ENCODE data around the gene ONECUT1.

ONECUT1 gene

GRCh38 chr15:52730173-52730572 is 60.0 kb downstream of the ONECUT1 start:
- ChIA-PET CTCF (interaction anchor here (1.6 to 7.5 kb wide), 2 partner anchors 18 to 473 kb away, joined by 3 to 204 read pairs; no protein-coding TSS in a partner anchor), POLR2A (no interaction called here)

GRCh38 chr15:52728899-52729298 is 61.2 kb downstream of the ONECUT1 start:
- no peak for TF ChIP-seq CTCF (IDR thresholded peaks at IDR 0.05; ENCODE audit: control extremely low read depth, extremely low read depth, low read depth, missing control alignments)
- ChIA-PET POLR2A (no interaction called here), CTCF (interaction anchor here (1.7 kb wide), 1 partner anchor 19 kb away, joined by 3 read pairs; no protein-coding TSS in a partner anchor)
- no peak for DNase-seq (ENCODE audit: extremely low spot score)

More at GRCh38 chr15:52730173-52730572, 60.0 kb downstream of the ONECUT1 start:
- no peak for TF ChIP-seq CTCF (IDR thresholded peaks at IDR 0.05; ENCODE audit: control extremely low read depth, extremely low read depth, low read depth, missing control alignments)
- no peak for DNase-seq (ENCODE audit: extremely low spot score)

DNA sequence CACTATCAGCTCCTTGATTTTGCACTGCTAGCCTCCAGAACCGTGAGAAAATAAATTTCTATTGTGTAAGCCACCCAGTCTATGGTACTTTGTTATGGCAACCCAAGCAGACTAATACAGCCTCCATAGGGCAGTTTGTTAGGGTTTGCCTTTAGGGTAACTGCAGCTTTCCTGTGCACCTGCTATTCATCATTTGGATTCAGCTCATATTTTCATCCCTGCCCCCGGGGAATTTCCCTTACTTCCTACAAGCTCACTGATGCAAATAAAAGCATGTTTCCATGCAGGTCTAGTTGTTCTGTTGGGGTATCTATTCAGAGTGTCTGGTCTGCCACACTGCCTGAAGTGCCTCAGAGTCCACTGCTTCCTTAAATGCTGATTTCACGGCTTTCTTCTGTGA is 62.3 kb downstream of the ONECUT1 start:
- ChIA-PET CTCF (interaction anchor here (1.2 to 2.6 kb wide), 4 partner anchors 8 to 471 kb away, joined by 3 to 9 read pairs (median 4); no protein-coding TSS in a partner anchor), POLR2A (no interaction called here)
- DNase-seq (ENCODE audit: extremely low spot score) = no peak
- no peak for TF ChIP-seq CTCF (IDR thresholded peaks at IDR 0.05; ENCODE audit: control extremely low read depth, extremely low read depth, low read depth, missing control alignments)

DNA sequence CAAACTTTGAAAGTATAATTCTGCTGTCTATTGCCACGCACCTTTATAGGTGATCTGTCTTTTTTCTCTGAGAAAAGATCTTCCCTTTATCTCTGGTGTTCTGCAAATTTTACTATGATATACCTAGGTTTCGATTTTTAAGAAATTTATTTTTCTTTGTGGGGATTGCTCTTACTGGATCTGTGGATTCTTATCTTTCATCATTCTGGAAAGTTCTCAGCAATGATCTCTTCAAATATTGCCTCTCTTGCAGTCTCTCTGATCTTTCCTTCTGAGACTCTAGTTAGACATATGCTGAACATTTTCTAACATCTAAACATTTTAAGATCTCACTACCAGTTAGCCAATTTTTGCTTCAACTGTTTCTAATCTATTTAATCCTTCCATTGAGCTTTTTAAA is 63.9 kb downstream of the ONECUT1 start:
- POLR2A ChIA-PET = no interaction called here
- no peak for TF ChIP-seq CTCF (IDR thresholded peaks at IDR 0.05; ENCODE audit: control extremely low read depth, extremely low read depth, low read depth, missing control alignments)
- no peak for DNase-seq (ENCODE audit: extremely low spot score)
- CTCF ChIA-PET = interaction anchor here (2.6 kb wide), 1 partner anchor 10 kb away, joined by 9 read pairs; no protein-coding TSS in a partner anchor

GRCh38 chr15:52718551-52718950 is 71.6 kb downstream of the ONECUT1 start:
- POLR2A ChIA-PET = no interaction called here
- DNase-seq (ENCODE audit: extremely low spot score) = no peak
- no peak for TF ChIP-seq CTCF (IDR thresholded peaks at IDR 0.05; ENCODE audit: control extremely low read depth, extremely low read depth, low read depth, missing control alignments)
- CTCF ChIA-PET = interaction anchor here (1.0 to 1.3 kb wide), 4 partner anchors 12 to 52 kb away, joined by 3 to 5 read pairs (median 3); no protein-coding TSS in a partner anchor

GRCh38 chr15:52717924-52718323 is 72.2 kb downstream of the ONECUT1 start:
- no peak for DNase-seq (ENCODE audit: extremely low spot score)
- POLR2A ChIA-PET = no interaction called here
- no peak for TF ChIP-seq CTCF (IDR thresholded peaks at IDR 0.05; ENCODE audit: control extremely low read depth, extremely low read depth, low read depth, missing control alignments)
- CTCF ChIA-PET = interaction anchor here (1.0 to 1.3 kb wide), 3 partner anchors 12 to 53 kb away, joined by 3 to 5 read pairs (median 3); no protein-coding TSS in a partner anchor

Data from GM10248 (cell line).